CD4-positive, alpha-beta T cell treated with Interleukin-15 for 4 hours (primary cell): Measurements from ENCODE around the gene EHBP1.
"Not testable (repeated sequence)": the region's sequence is repeated elsewhere in the genome, so short reads cannot be mapped to it uniquely, and the experiment has no call there.

Experiments
- DNase-seq: peaks from one replicate; pipeline ENCODE4 v3.0.0-alpha.2; 2020; ENCODE audit warnings: low spot score

Gene EHBP1

GRCh38 chr2:63073994-63074393 lies 368.5 kb downstream of the EHBP1 start:
- DNase-seq, result no peak

DNA sequence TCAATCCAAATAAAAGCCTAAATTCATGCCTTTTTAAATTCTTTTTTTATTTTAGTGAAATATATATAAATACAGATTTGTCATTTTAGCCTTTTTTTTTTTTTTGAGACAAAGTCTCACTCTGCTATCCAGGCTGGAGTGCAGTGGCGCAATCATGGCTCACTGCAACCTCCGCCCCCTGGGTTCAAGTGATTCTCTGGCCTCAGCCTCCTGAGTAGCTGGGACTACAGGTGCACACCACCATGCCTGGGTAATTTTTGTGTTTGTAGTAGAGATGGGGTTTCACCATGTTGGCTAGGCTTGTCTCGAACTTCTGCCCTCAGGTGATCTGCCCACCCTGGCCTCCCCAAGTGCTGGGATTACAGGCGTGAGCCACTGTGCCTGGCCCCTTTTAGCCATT lies 368.9 kb downstream of the EHBP1 start:
- DNase-seq, result not testable (repeated sequence)

DNA sequence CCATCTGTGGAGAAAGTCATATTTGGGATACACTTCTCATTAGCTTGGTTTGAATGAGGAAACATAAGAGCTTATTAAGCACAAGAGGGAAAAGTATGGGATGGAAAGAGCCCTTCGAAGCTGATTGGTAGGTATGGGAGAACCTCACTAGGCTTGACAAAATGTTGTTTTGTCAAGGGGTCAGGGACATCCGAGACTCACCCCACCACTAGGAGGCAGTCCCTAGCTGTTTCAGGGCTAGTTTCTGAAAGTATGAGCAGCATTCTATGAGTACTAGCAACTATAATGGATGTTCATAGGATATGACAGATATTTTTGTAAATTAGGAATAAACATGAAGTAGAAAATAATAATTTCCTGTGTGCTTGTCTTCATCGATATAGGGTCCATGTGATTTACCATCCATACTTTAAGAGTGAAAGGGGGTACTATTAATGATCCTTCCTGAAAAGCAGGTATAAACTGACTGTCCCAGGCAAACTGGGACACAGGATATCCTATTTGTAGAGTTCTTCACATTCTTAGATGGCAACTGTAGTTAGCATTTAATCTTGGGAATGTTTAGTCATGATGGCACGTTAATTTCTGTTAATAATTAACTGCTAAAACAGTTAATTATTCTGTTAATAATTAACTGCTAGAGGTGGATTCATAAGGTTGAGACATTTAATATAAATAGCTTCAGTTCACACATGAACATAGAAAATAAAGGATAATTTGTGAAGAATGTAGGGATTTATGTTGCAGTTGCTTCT lies 373.5 kb downstream of the EHBP1 start:
- DNase-seq, result no peak

- DNase-seq, result no peak
These were observed 375.9 kb downstream of the EHBP1 start for GRCh38 chr2:63081404-63081803.

- no peak for DNase-seq
These were observed 381.2 kb downstream of the EHBP1 start for GRCh38 chr2:63086687-63087086.

DNA sequence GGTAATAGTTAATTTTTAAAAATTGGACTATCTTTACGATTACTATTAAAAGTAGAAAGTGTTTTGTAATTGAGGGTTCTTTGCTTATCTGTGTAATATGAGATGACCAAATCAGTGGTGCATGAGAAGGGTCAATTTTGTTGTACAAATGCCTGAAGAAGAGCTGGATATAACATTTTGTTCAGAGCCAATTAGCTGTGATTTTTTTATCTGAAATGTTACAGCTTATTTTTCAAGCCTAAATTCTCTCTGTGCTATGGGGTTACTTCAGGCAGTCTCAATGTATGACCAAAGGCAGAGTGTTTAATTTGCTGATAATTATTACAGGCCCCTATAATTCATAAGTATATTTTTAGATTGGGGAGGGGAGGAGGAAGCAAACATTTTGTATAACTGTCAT lies 386.9 kb downstream of the EHBP1 start:
- DNase-seq, result no peak

DNA sequence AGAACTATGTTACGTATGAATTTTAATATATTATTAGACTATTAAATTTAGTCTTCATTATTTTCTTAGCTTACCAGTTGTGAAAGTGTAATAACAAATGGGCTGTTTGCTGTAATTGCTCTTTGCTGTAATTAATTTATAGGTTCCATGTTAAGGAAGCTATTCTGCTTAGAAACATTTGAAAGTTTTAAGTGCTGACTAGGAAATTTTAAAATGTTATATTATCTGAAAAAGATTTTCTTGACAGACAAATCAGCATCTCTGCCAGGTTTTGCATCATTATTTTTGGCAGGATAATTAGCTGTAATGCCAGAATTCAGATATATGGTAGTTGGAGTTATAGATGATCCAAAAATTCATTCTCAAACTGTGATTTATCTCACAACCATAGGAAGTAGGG lies 387.3 kb downstream of the EHBP1 start:
- no peak for DNase-seq

GRCh38 chr2:63093502-63093901 lies 388.0 kb downstream of the EHBP1 start:
- no peak for DNase-seq
